Endothelial cell of umbilical vein (primary cell): ENCODE data around the gene TMEM181. TPM values are rescaled to one million over a fixed set of nuclear protein-coding genes. Genes with fewer than 3 reads are reported as not detected.

Experiments
- BruUV-seq: library from RNA; stranded (reverse); fragments of 400-500 nt; replicated peaks from 2 replicates; lab custom pipeline; 2021; lab: Mats Ljungman, UMichigan
- CTCF ChIA-PET: fragments of 300-600, 350-600 bp; sonication (Branson Sonifier 250); formaldehyde crosslinking; loops from one replicate; lab custom pipeline; 2021; ENCODE audit warnings: antibody characterized with exemption, inconsistent platforms; lab: Charles Lee
- POLR2A ChIA-PET: fragments of 300-600, 350-600 bp; sonication (Branson Sonifier 250); formaldehyde crosslinking; loops from one replicate; lab custom pipeline; 2021; ENCODE audit warnings: antibody characterized with exemption, inconsistent platforms; lab: Charles Lee
- DNase-seq: peaks from one replicate; pipeline ENCODE4 v3.0.0-alpha.2; 2011; ENCODE audit warnings: low read depth, low spot score
- FAIRE-seq: peaks from 2 replicates; lab custom pipeline; 2011; peaks lifted over from hg19 to GRCh38; lab: Jason Lieb, UNC
- H2AFZ ChIP-seq: 2 replicates; pipeline ENCODE4 v1.6.0; 2012; ENCODE audit warnings: low read depth, low read length, control low read depth, inconsistent platforms
- H3K27ac ChIP-seq: 2 replicates; pipeline ENCODE4 v1.5.1; 2011; ENCODE audit warnings: low read depth, mild to moderate bottlenecking, control low read depth, low read length, moderate library complexity; ENCODE audit not compliant: insufficient read depth
- H3K27me3 ChIP-seq, 2 experiments: 2 replicates each; pipeline versions ENCODE4 v1.6.0 to v1.6.1; 2011; ENCODE audit warnings: low read length in 2 of 2, mixed read lengths in 1 of 2; ENCODE audit not compliant: control insufficient read depth in 2 of 2, insufficient read depth in 2 of 2
- H3K36me3 ChIP-seq, 2 experiments: 2 replicates in 1 of 2; 3 replicates in 1 of 2; pipeline ENCODE4 v1.5.1; 2011; ENCODE audit warnings: low read length in 2 of 2, mild to moderate bottlenecking in 1 of 2, moderate library complexity in 1 of 2; ENCODE audit not compliant: control insufficient read depth in 2 of 2, insufficient read depth in 2 of 2; ENCODE audit errors: extremely low read depth in 1 of 2
- H3K4me1 ChIP-seq: 3 replicates; pipeline ENCODE4 v1.5.1; 2011; ENCODE audit warnings: mild to moderate bottlenecking, low read length; ENCODE audit not compliant: control insufficient read depth, insufficient read depth; ENCODE audit errors: extremely low read depth
- H3K4me2 ChIP-seq: 2 replicates; pipeline ENCODE4 v1.6.1; 2011; ENCODE audit warnings: low read length, control low read depth, mixed read lengths; ENCODE audit not compliant: insufficient read depth
- H3K4me3 ChIP-seq, 3 experiments: fragments of 200-600 bp in 1 of 3; sonication (generic), shearing (Covaris generic) in 1 of 3; replicated peaks in 1 of 3; 2 replicates each; pipeline ENCODE4 v1.5.1; 2011 to 2016; ENCODE audit warnings: control low read depth in 3 of 3, low read length in 3 of 3, mild to moderate bottlenecking in 2 of 3, inconsistent platforms in 1 of 3, low read depth in 1 of 3, moderate library complexity in 1 of 3; ENCODE audit not compliant: insufficient read depth in 1 of 3
- H3K79me2 ChIP-seq: 2 replicates; pipeline ENCODE4 v1.6.0; 2012; ENCODE audit warnings: low read length, inconsistent platforms; ENCODE audit not compliant: control insufficient read depth, insufficient read depth
- H3K9ac ChIP-seq: replicated peaks from 2 replicates; pipeline ENCODE3; 2011; ENCODE audit warnings: low read length, control low read depth; ENCODE audit not compliant: insufficient read depth; ENCODE audit errors: extremely low read depth
- H3K9me1 ChIP-seq: replicated peaks from 3 replicates; pipeline ENCODE4 v1.6.0; 2011; ENCODE audit warnings: mild to moderate bottlenecking, low read length; ENCODE audit not compliant: control insufficient read depth, insufficient read depth; ENCODE audit errors: extremely low read depth
- H3K9me3 ChIP-seq: replicated peaks from 2 replicates; pipeline ENCODE4 v1.5.1; 2012; ENCODE audit warnings: low read length, inconsistent platforms; ENCODE audit not compliant: control insufficient read depth, insufficient read depth
- H4K20me1 ChIP-seq: replicated peaks from 2 replicates; pipeline ENCODE3; 2011; ENCODE audit warnings: mild to moderate bottlenecking, low read length; ENCODE audit not compliant: control insufficient read depth, insufficient read depth; ENCODE audit errors: extremely low read depth
- CTCF ChIP-seq, 2 donors: IDR thresholded peaks; 1 replicate in 1 of 2; 2 replicates in 1 of 2; pipeline ENCODE4 v1.5.1; 2011; ENCODE audit warnings: low read length in 2 of 2, mild to moderate bottlenecking in 2 of 2, moderate library complexity in 2 of 2, control low read depth in 1 of 2, inconsistent platforms in 1 of 2, low read depth in 1 of 2; ENCODE audit not compliant: insufficient read depth in 1 of 2; ENCODE audit errors: extremely low read depth in 1 of 2
- EZH2 ChIP-seq: IDR thresholded peaks from 2 replicates; pipeline ENCODE4 v1.6.1; 2012; ENCODE audit warnings: borderline replicate concordance, low read depth, mild to moderate bottlenecking, moderate library complexity, low read length, inconsistent platforms; ENCODE audit not compliant: severe bottlenecking
- FOS ChIP-seq: IDR thresholded peaks from 2 replicates; pipeline ENCODE4 v1.6.1; 2011; ENCODE audit warnings: mild to moderate bottlenecking, low read length, moderate library complexity, borderline replicate concordance; ENCODE audit not compliant: insufficient read depth
- GATA2 ChIP-seq: IDR thresholded peaks from 2 replicates; pipeline ENCODE4 v1.7.0; 2011; ENCODE audit warnings: low read depth, mild to moderate bottlenecking, moderate library complexity, mixed read lengths, low read length; ENCODE audit not compliant: insufficient read length, insufficient read depth
- JUN ChIP-seq: IDR thresholded peaks from 2 replicates; pipeline ENCODE4 v1.6.1; 2011; ENCODE audit warnings: borderline replicate concordance, low read depth; ENCODE audit not compliant: insufficient read length, insufficient read depth
- MYC ChIP-seq: IDR thresholded peaks from one replicate; pipeline ENCODE4 v1.6.1; 2011; ENCODE audit warnings: mild to moderate bottlenecking, low read depth, low read length
- POLR2A ChIP-seq: IDR thresholded peaks from 2 replicates; pipeline ENCODE4 v1.6.1; 2012; ENCODE audit warnings: low read depth, mild to moderate bottlenecking, control low read depth, low read length
- POLR2AphosphoS5 ChIP-seq: IDR thresholded peaks from 2 replicates; pipeline ENCODE4 v1.6.1; 2012; ENCODE audit warnings: low read depth, mild to moderate bottlenecking, control low read depth, low read length, moderate library complexity; ENCODE audit not compliant: insufficient read depth
- dilution Hi-C: fragments of 300-500 bp; cut with MboI; formaldehyde crosslinking; loops from one replicate; pipeline ENCODE4 v1.15.0; 2019; ENCODE audit warnings: low sequenced_read_pairs; ENCODE audit not compliant: extremely low pct_ligation_motif_present
- intact Hi-C: fragments of 100-400 bp; cut with micrococcal nuclease; formaldehyde crosslinking; loops from one replicate; pipeline ENCODE4 v1.10.0; 2022
- polyA plus RNA-seq, 4 experiments: library from polyadenylated mRNA; depleted of rRNA in 3 of 4; stranded (reverse) in 3 of 4; unstranded in 1 of 4; fragments of >200 nt; gene quantifications; 2 replicates each; pipeline versions ENCODE4 v1.2.1 to v1.2.3, GENCODE V29; 2011 to 2012; ENCODE audit warnings: missing spikeins in 1 of 4
- total RNA-seq: library from RNA; stranded (reverse); gene quantifications from 2 replicates; pipeline ENCODE4 v1.2.3, GENCODE V29; 2021
- TF ChIP-seq, protein P1 (sequence below): IDR thresholded peaks from 2 replicates; pipeline ENCODE4 v1.6.1; 2011; ENCODE audit not compliant: insufficient read depth, insufficient read length

The TMEM181 gene
- total and polyA plus RNA-seq, 2 donors (not counting 3 experiments of a cell fraction or from before 2014, with no cell fraction given) = 21.7 to 33.5 TPM

DNA sequence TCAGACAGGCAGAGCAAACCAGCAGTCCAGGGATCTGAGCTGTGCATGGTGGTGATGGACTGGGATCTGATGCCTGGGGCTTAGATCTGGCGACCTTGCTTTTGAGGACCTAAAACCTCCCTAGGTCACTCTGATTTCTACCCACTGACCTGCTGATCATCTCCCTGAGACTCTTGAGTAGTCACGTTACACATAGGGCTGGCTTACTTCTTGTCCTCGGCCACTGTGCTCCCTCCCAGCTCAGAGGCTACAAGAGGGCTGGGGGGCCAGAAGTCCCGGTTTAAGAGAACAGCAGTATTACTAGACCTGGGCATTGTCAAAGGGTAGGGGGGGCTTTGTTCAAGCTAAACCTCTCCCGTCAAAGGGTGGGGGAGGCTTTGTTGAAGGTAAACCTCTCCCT lies 79.2 kb downstream of the TMEM181 start:
- peaks cover 47% of the 10 kb centered on the region for H3K79me2 ChIP-seq

More for the DNA sequence above, 79.2 kb downstream of the TMEM181 start:
- Histone ChIP-seq H4K20me1 (no peaks in the 10 kb centered on the region), H3K4me2 (no peak overlapping the region), H3K9me1 (no peaks in the 10 kb centered on the region), H3K27me3 (no peaks in the 10 kb centered on the region), H3K4me1 (peaks cover 23% of the 10 kb centered on the region), H3K36me3 (peaks cover 6 to 9% of the 10 kb centered on the region in 2 experiments), H3K27ac (no peak overlapping the region), H3K9ac (no peak overlapping the region), H3K9me3 (no peaks in the 10 kb centered on the region), H2AFZ (no peak overlapping the region), H3K4me3 (no peak overlapping the region)
- DNase-seq (no peak), FAIRE-seq (no peak)
- intact Hi-C loops = no loop called here
- BruUV-seq = no TSS peak
- POLR2A ChIA-PET = no interaction called here
- dilution Hi-C loops = no loop called here
- CTCF ChIA-PET = interaction anchor here (1.0 to 2.0 kb wide), 3 partner anchors 11 to 418 kb away, joined by 3 to 8 read pairs (median 3); no protein-coding TSS in a partner anchor
- no peak for TF ChIP-seq MYC
- no peak for TF ChIP-seq POLR2AphosphoS5
- no peak for TF ChIP-seq EZH2
- TF ChIP-seq FOS = no peak
- TF ChIP-seq POLR2A = no peak
- TF ChIP-seq GATA2 = no peak
- TF ChIP-seq CTCF (IDR thresholded peaks at IDR 0.05; ENCODE audit: extremely low read depth in 1 of 2, insufficient read depth in 1 of 2, low read depth in 1 of 2, low read length in 2 of 2) = no peak
- TF ChIP-seq, protein P1, sequence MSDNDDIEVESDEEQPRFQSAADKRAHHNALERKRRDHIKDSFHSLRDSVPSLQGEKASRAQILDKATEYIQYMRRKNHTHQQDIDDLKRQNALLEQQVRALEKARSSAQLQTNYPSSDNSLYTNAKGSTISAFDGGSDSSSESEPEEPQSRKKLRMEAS = no peak
- TF ChIP-seq JUN = no peak
